A204.1 (cell line): ENCODE data around the gene AADACL2.

Source experiments
- FAIRE-seq: peaks from 2 replicates; lab custom pipeline; 2012; peaks lifted over from hg19 to GRCh38; lab: Jason Lieb, UNC

AADACL2 gene

GRCh38 chr3:151804267-151804666, 70.5 kb downstream of the AADACL2 start:
- FAIRE-seq = no peak

- FAIRE-seq = no peak
These were observed 73.1 kb downstream of the AADACL2 start for GRCh38 chr3:151806838-151807237.
